Left colon (tissue), 2 donors: Measurements from ENCODE around the gene GALNT1. TPM values are rescaled to one million over a fixed set of nuclear protein-coding genes. Genes with fewer than 3 reads are reported as not detected.

Experiments
- ATAC-seq: fragments of 200-7000 bp; cut with Tn5 transposase; one replicate; pipeline ENCODE4 v1.9.1; 2020; ENCODE audit warnings: mild to moderate bottlenecking, moderate library complexity
- DNase-seq, 2 donors: peaks; one replicate each; pipeline ENCODE4 v3.0.0-alpha.2; 2020
- intact Hi-C, 2 donors: fragments of 100-400 bp; cut with DNase I in 1 of 2; cut with micrococcal nuclease in 1 of 2; formaldehyde crosslinking; loops; one replicate each; pipeline versions ENCODE4 v1.11.2 to v1.14.0; 2022; cut with DNase I, micrococcal nuclease
- total RNA-seq, 2 donors: library from RNA; stranded (reverse); fragmentation: NEBNext Ultra II Directional; extraction: Animal tissue kit (Norgen Biotek cat#: 25700); gene quantifications; one replicate each; pipeline ENCODE4 v1.2.1, GENCODE V29; 2021
- donor health status: DM: no; HTN: no; CAD: no.
- donor health status: DM: yes; HTN: yes; CAD: no.

Gene GALNT1
- total RNA-seq, 2 donors from 2014 or later: 121 to 143 TPM

GRCh38 chr18:35646449-35646848 lies 64.9 kb downstream of the GALNT1 start:
- no peak for ATAC-seq
- no peak for DNase-seq
- intact Hi-C loops: no loop called here

GRCh38 chr18:35653392-35654135 lies 72.0 kb downstream of the GALNT1 start:
- intact Hi-C loops: no loop called here
- no peak for DNase-seq
- ATAC-seq: no peak

- no peak for DNase-seq
- intact Hi-C loops: no loop called here
- no peak for ATAC-seq
Measured at GRCh38 chr18:35658112-35658511, 76.6 kb downstream of the GALNT1 start.

- ATAC-seq (no peak), DNase-seq (no peak)
- intact Hi-C loops: no loop called here
Measured at GRCh38 chr18:35661483-35662146, 80.1 kb downstream of the GALNT1 start.

GRCh38 chr18:35662293-35663062 lies 80.9 kb downstream of the GALNT1 start:
- ATAC-seq (no peak), DNase-seq (no peak)
- intact Hi-C loops: no loop called here

GRCh38 chr18:35671966-35672603 lies 90.5 kb downstream of the GALNT1 start:
- intact Hi-C loops: no loop called here
- DNase-seq (no peak), ATAC-seq (peak; percentile 90)

- DNase-seq (peak; percentile 27 to 42), ATAC-seq (peak; percentile 78)
- intact Hi-C loops: no loop called here
Measured at GRCh38 chr18:35672897-35673296, 91.4 kb downstream of the GALNT1 start.

- DNase-seq (no peak), ATAC-seq (no peak)
- intact Hi-C loops: no loop called here
Measured at GRCh38 chr18:35673682-35674081, 92.1 kb downstream of the GALNT1 start.

GRCh38 chr18:35680139-35680551 lies 98.6 kb downstream of the GALNT1 start:
- ATAC-seq: no peak
- DNase-seq: no peak
- intact Hi-C loops: no loop called here

- ATAC-seq (no peak), DNase-seq (no peak)
- intact Hi-C loops: no loop called here
Measured at GRCh38 chr18:35682281-35682867, 100.8 kb downstream of the GALNT1 start.

- ATAC-seq (no peak), DNase-seq (no peak)
- intact Hi-C loops: no loop called here
Measured at GRCh38 chr18:35683021-35683420, 101.5 kb downstream of the GALNT1 start.

GRCh38 chr18:35688757-35689156 lies 107.2 kb downstream of the GALNT1 start:
- DNase-seq (no peak), ATAC-seq (no peak)
- intact Hi-C loops: no loop called here

GRCh38 chr18:35689728-35690127 lies 108.2 kb downstream of the GALNT1 start:
- intact Hi-C loops: no loop called here
- DNase-seq: no peak
- no peak for ATAC-seq

- ATAC-seq (no peak), DNase-seq (no peak)
- intact Hi-C loops: no loop called here
Measured at GRCh38 chr18:35691625-35692024, 110.1 kb downstream of the GALNT1 start.

GRCh38 chr18:35692866-35693265 lies 111.3 kb downstream of the GALNT1 start:
- DNase-seq (no peak), ATAC-seq (no peak)
- intact Hi-C loops: no loop called here

GRCh38 chr18:35693829-35694228 lies 112.3 kb downstream of the GALNT1 start:
- intact Hi-C loops: no loop called here
- DNase-seq: no peak

GRCh38 chr18:35694808-35695207 lies 113.3 kb downstream of the GALNT1 start:
- DNase-seq: no peak
- intact Hi-C loops: no loop called here
- ATAC-seq: no peak

More at GRCh38 chr18:35693829-35694228, 112.3 kb downstream of the GALNT1 start:
- no peak for ATAC-seq

- ATAC-seq (no peak), DNase-seq (no peak)
- intact Hi-C loops: no loop called here
Measured at GRCh38 chr18:35695384-35695783, 113.8 kb downstream of the GALNT1 start.

- no peak for ATAC-seq
- no peak for DNase-seq
- intact Hi-C loops: no loop called here
Measured at GRCh38 chr18:35695803-35696202, 114.3 kb downstream of the GALNT1 start.
